Skeletal muscle tissue (tissue), 4 donors: Measurements from ENCODE around the gene SORBS1. TPM values are rescaled to one million over a fixed set of nuclear protein-coding genes. Genes with fewer than 3 reads are reported as not detected.

Experiments
- H3K27ac ChIP-seq: one replicate; pipeline ENCODE4 v1.7.0; 2013; ENCODE audit warnings: mild to moderate bottlenecking, low read depth, low read length, inconsistent platforms
- H3K27me3 ChIP-seq, 3 donors: one replicate each; pipeline ENCODE4 v1.7.0; 2013; ENCODE audit warnings: low read length in 3 of 3; ENCODE audit not compliant: control insufficient read depth in 3 of 3, insufficient read depth in 3 of 3
- H3K36me3 ChIP-seq, 3 donors: one replicate each; pipeline ENCODE4 v1.7.0; 2013; ENCODE audit warnings: low read length in 3 of 3; ENCODE audit not compliant: control insufficient read depth in 3 of 3, insufficient read depth in 3 of 3
- H3K4me1 ChIP-seq, 3 donors: one replicate each; pipeline ENCODE4 v1.7.0; 2013; ENCODE audit warnings: low read length in 3 of 3, mild to moderate bottlenecking in 3 of 3; ENCODE audit not compliant: control insufficient read depth in 3 of 3, insufficient read depth in 3 of 3
- H3K4me3 ChIP-seq, 3 donors: one replicate each; pipeline ENCODE4 v1.7.0; 2013; ENCODE audit warnings: low read length in 3 of 3
- H3K9ac ChIP-seq, 3 donors: one replicate each; pipeline ENCODE4 v1.7.0; 2013; ENCODE audit warnings: low read length in 3 of 3, mild to moderate bottlenecking in 3 of 3, moderate library complexity in 2 of 3, low read depth in 1 of 3
- H3K9me3 ChIP-seq, 3 donors: one replicate each; pipeline ENCODE4 v1.7.0; 2013; ENCODE audit warnings: low read length in 3 of 3; ENCODE audit not compliant: control insufficient read depth in 3 of 3
- total RNA-seq: library from RNA; depleted of rRNA; stranded (reverse); fragments of >200 nt; gene quantifications from one replicate; pipeline ENCODE4 v1.2.3, GENCODE V29; 2014
- donor health status: Osteomylitis.

The SORBS1 gene
- total RNA-seq, 1 donor from 2014 or later, result 66.8 TPM

GRCh38 chr10:95533590-95533989 is 27.6 kb downstream of the SORBS1 start:
- H3K36me3 ChIP-seq, result no peaks in the 10 kb centered on the region
- no peaks in the 10 kb centered on the region for H3K27me3 ChIP-seq
- peaks cover 0 to 3% (median 0%) of the 10 kb centered on the region in 3 donors for H3K9me3 ChIP-seq
- peaks cover 25 to 78% (median 49%) of the 10 kb centered on the region in 3 donors for H3K4me1 ChIP-seq
- H3K4me3 ChIP-seq, result peak overlapping the region in 1 of 3 donors; percentile 13
- peak overlapping the region in 1 of 3 donors; percentile 47 for H3K9ac ChIP-seq
- peak overlapping the region; percentile 28 for H3K27ac ChIP-seq

- peaks cover 0 to 3% (median 0%) of the 10 kb centered on the region in 3 donors for H3K9me3 ChIP-seq
- peaks cover 25 to 81% (median 47%) of the 10 kb centered on the region in 3 donors for H3K4me1 ChIP-seq
- no peak overlapping the region for H3K4me3 ChIP-seq
- no peak overlapping the region for H3K27ac ChIP-seq
- H3K9ac ChIP-seq, result no peak overlapping the region
- no peaks in the 10 kb centered on the region for H3K36me3 ChIP-seq
- H3K27me3 ChIP-seq, result no peaks in the 10 kb centered on the region
Observed at GRCh38 chr10:95532536-95532935, 28.6 kb downstream of the SORBS1 start.

GRCh38 chr10:95531994-95532399 is 29.2 kb downstream of the SORBS1 start:
- Histone ChIP-seq H3K4me1 (peaks cover 25 to 81% (median 44%) of the 10 kb centered on the region in 3 donors), H3K9ac (no peak overlapping the region), H3K27ac (no peak overlapping the region), H3K27me3 (no peaks in the 10 kb centered on the region), H3K4me3 (no peak overlapping the region), H3K9me3 (peaks cover 0 to 3% (median 0%) of the 10 kb centered on the region in 3 donors), H3K36me3 (no peaks in the 10 kb centered on the region)

- peaks cover 0 to 3% (median 0%) of the 10 kb centered on the region in 3 donors for H3K9me3 ChIP-seq
- H3K9ac ChIP-seq, result peak overlapping the region in 1 of 3 donors; percentile 16
- no peaks in the 10 kb centered on the region for H3K36me3 ChIP-seq
- H3K4me1 ChIP-seq, result peaks cover 30 to 83% (median 43%) of the 10 kb centered on the region in 3 donors
- H3K27me3 ChIP-seq, result no peaks in the 10 kb centered on the region
- no peak overlapping the region for H3K4me3 ChIP-seq
- H3K27ac ChIP-seq, result no peak overlapping the region
Observed at GRCh38 chr10:95531058-95531809, 29.9 kb downstream of the SORBS1 start.

- Histone ChIP-seq H3K9me3 (peaks cover 0 to 3% (median 0%) of the 10 kb centered on the region in 3 donors), H3K4me3 (no peak overlapping the region), H3K4me1 (peaks cover 34 to 90% (median 49%) of the 10 kb centered on the region in 3 donors), H3K27me3 (no peaks in the 10 kb centered on the region), H3K9ac (no peak overlapping the region), H3K36me3 (no peaks in the 10 kb centered on the region), H3K27ac (peak overlapping the region; percentile 61)
Observed at GRCh38 chr10:95530561-95530960, 30.6 kb downstream of the SORBS1 start.

GRCh38 chr10:95530029-95530428 is 31.1 kb downstream of the SORBS1 start:
- H3K27ac ChIP-seq, result peak overlapping the region; percentile 61
- H3K9ac ChIP-seq, result no peak overlapping the region
- no peaks in the 10 kb centered on the region for H3K27me3 ChIP-seq
- H3K4me1 ChIP-seq, result peaks cover 39 to 95% (median 54%) of the 10 kb centered on the region in 3 donors
- H3K36me3 ChIP-seq, result no peaks in the 10 kb centered on the region
- no peak overlapping the region for H3K4me3 ChIP-seq
- H3K9me3 ChIP-seq, result peaks cover 0 to 3% (median 0%) of the 10 kb centered on the region in 3 donors

- Histone ChIP-seq H3K9me3 (peaks cover 0 to 3% (median 0%) of the 10 kb centered on the region in 3 donors), H3K9ac (no peak overlapping the region), H3K36me3 (no peaks in the 10 kb centered on the region), H3K4me3 (no peak overlapping the region), H3K27me3 (no peaks in the 10 kb centered on the region), H3K27ac (no peak overlapping the region), H3K4me1 (peaks cover 37 to 84% (median 43%) of the 10 kb centered on the region in 3 donors)
Observed at GRCh38 chr10:95526044-95526443, 35.1 kb downstream of the SORBS1 start.

GRCh38 chr10:95525033-95525418 is 36.1 kb downstream of the SORBS1 start:
- Histone ChIP-seq H3K36me3 (no peaks in the 10 kb centered on the region), H3K4me1 (peaks cover 31 to 74% (median 36%) of the 10 kb centered on the region in 3 donors), H3K27ac (peak overlapping the region; percentile 45), H3K9me3 (no peaks in the 10 kb centered on the region), H3K27me3 (no peaks in the 10 kb centered on the region), H3K9ac (no peak overlapping the region), H3K4me3 (no peak overlapping the region)

- H3K27me3 ChIP-seq, result no peaks in the 10 kb centered on the region
- peaks cover 27 to 73% (median 33%) of the 10 kb centered on the region in 3 donors for H3K4me1 ChIP-seq
- H3K9ac ChIP-seq, result no peak overlapping the region
- H3K36me3 ChIP-seq, result no peaks in the 10 kb centered on the region
- H3K9me3 ChIP-seq, result no peaks in the 10 kb centered on the region
- H3K27ac ChIP-seq, result peak overlapping the region; percentile 45
- H3K4me3 ChIP-seq, result no peak overlapping the region
Observed at GRCh38 chr10:95524358-95525032, 36.7 kb downstream of the SORBS1 start.

GRCh38 chr10:95522117-95522516 is 39.1 kb downstream of the SORBS1 start:
- H3K36me3 ChIP-seq, result no peaks in the 10 kb centered on the region
- H3K9me3 ChIP-seq, result no peaks in the 10 kb centered on the region
- H3K27me3 ChIP-seq, result no peaks in the 10 kb centered on the region
- H3K9ac ChIP-seq, result no peak overlapping the region
- no peak overlapping the region for H3K4me3 ChIP-seq
- no peak overlapping the region for H3K27ac ChIP-seq
- peaks cover 44 to 76% (median 51%) of the 10 kb centered on the region in 3 donors for H3K4me1 ChIP-seq
